ENCODE measurements around the gene LDLRAD3. TPM values are rescaled to one million over a fixed set of nuclear protein-coding genes. Genes with fewer than 3 reads are reported as not detected.
"Not testable (repeated sequence)": the region's sequence is repeated elsewhere in the genome, so short reads cannot be mapped to it uniquely, and the experiment has no call there.

Gene LDLRAD3
- polyA plus RNA-seq, 2 donors = 4.8 to 5.1 TPM

DNA sequence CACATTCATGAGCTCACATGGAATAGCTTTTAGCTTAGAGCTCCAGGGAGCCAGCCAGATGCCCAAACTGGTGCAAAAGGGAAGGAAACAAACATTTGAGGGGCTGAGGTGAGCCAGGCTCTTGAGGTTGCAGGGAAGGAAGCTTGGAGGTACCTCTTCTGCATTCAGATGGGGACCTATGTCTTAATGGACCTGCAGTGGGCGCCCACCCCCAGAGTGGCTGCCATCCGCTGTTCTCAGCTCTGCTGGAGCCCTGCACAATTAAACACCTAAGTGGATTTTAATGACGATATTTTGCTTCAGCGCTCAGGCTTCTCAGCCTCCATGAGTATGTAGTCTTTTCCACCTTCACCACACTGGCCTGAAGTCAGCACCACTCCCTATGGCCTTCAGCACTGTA, 100.8 kb downstream of the LDLRAD3 start:
- H3K4me3 ChIP-seq (ENCODE audit: low read depth in 1 of 2, low read length in 2 of 2) = no peak overlapping the region
- H3K36me3 ChIP-seq (ENCODE audit: control insufficient read depth in 2 of 2, insufficient read depth in 2 of 2, low read length in 1 of 2) = peaks cover 0 to 2% of the 10 kb centered on the region in 2 donors
- no peak overlapping the region for H3K27ac ChIP-seq (ENCODE audit: low read depth in 2 of 2, low read length in 1 of 2)
- H3K4me1 ChIP-seq (ENCODE audit: control insufficient read depth in 2 of 2, insufficient read depth in 2 of 2, low read length in 1 of 2) = no peaks in the 10 kb centered on the region
- no peaks in the 10 kb centered on the region for H3K9me3 ChIP-seq (ENCODE audit: control insufficient read depth in 2 of 2, insufficient read depth in 1 of 2, low read depth in 1 of 2, low read length in 1 of 2)
- WGBS, 2 donors = 95 to 97% methylated on average over 4 of the region's 4 CpGs
- no peaks in the 10 kb centered on the region for H3K27me3 ChIP-seq (ENCODE audit: control insufficient read depth in 1 of 2, insufficient read depth in 2 of 2, low read length in 2 of 2)

DNA sequence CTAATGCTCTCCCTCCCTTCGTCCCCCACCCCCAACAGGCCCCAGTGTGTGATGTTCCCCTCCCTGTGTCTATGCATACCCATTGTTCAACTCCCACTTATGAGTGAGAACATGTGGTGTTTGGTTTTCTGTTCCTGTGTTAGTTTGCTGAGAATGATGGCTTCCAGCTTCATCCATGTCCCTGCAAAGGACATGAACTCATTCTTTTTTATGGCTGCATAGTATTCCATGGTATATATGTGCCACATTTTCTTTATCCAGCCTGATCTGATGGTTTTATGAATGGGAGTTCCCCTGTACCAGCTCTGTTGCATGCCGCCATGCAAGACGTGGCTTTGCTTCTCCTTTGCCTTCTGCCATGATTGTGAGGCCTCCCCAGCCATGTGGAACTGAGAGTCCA, 102.1 kb downstream of the LDLRAD3 start:
- H3K9me3 ChIP-seq (ENCODE audit: control insufficient read depth in 2 of 2, insufficient read depth in 1 of 2, low read depth in 1 of 2, low read length in 1 of 2); H3K4me3 ChIP-seq (ENCODE audit: low read depth in 1 of 2, low read length in 2 of 2); H3K27me3 ChIP-seq (ENCODE audit: control insufficient read depth in 1 of 2, insufficient read depth in 2 of 2, low read length in 2 of 2); H3K36me3 ChIP-seq (ENCODE audit: control insufficient read depth in 2 of 2, insufficient read depth in 2 of 2, low read length in 1 of 2); H3K27ac ChIP-seq (ENCODE audit: low read depth in 2 of 2, low read length in 1 of 2); H3K4me1 ChIP-seq (ENCODE audit: control insufficient read depth in 2 of 2, insufficient read depth in 2 of 2, low read length in 1 of 2): not testable (repeated sequence)
- 95 to 97% methylated on average over 3 of the region's 3 CpGs for WGBS, 2 donors

DNA sequence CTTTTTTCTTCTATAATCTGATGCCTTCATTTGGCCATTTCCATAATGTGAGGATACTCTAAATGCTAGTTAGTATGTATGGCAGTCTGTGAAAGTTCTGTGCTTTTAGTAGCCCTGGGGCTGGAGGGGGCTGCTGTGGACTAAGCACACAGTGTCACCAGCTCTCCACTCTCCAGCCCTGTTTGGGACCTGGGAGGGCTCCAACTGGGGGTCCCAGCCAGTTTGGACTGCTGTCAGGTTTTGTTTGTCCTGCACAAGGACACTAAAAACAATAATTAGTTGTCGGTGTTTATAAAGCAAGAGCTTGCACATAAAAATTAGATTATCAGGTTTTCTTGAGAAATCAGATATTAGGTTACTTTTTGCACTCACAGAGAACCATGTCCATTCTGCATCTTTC, 103.1 kb downstream of the LDLRAD3 start:
- WGBS, 2 donors = 56 to 76% methylated on average over 1 of the region's 1 CpG
- peaks cover 0 to 2% of the 10 kb centered on the region in 2 donors for H3K36me3 ChIP-seq (ENCODE audit: control insufficient read depth in 2 of 2, insufficient read depth in 2 of 2, low read length in 1 of 2)
- H3K27ac ChIP-seq (ENCODE audit: low read depth in 2 of 2, low read length in 1 of 2) = no peak overlapping the region
- no peaks in the 10 kb centered on the region for H3K27me3 ChIP-seq (ENCODE audit: control insufficient read depth in 1 of 2, insufficient read depth in 2 of 2, low read length in 2 of 2)
- H3K4me1 ChIP-seq (ENCODE audit: control insufficient read depth in 2 of 2, insufficient read depth in 2 of 2, low read length in 1 of 2) = no peaks in the 10 kb centered on the region
- H3K4me3 ChIP-seq (ENCODE audit: low read depth in 1 of 2, low read length in 2 of 2) = no peak overlapping the region
- no peaks in the 10 kb centered on the region for H3K9me3 ChIP-seq (ENCODE audit: control insufficient read depth in 2 of 2, insufficient read depth in 1 of 2, low read depth in 1 of 2, low read length in 1 of 2)

DNA sequence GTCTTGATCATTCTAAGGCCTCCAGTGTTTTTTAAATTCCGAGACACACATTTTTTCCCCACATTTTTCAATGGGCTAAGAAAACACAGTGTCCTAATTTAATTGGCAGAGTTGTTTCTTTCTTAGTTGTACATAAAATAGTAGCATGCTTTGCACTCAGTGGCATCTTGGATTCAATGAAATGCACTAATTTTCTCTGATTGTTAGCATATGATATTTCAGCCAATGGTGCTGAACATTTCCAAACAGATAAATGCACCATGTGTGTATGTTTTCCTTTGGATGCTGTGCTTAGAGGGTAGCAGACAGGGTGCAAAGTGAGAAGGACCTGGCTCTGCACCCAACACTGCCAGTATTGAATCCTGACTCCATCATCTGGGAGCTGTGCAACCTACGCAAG, 103.5 kb downstream of the LDLRAD3 start:
- H3K9me3 ChIP-seq (ENCODE audit: control insufficient read depth in 2 of 2, insufficient read depth in 1 of 2, low read depth in 1 of 2, low read length in 1 of 2) = no peaks in the 10 kb centered on the region
- 92 to 93% methylated on average over 2 of the region's 2 CpGs for WGBS, 2 donors
- peaks cover 0 to 2% of the 10 kb centered on the region in 2 donors for H3K36me3 ChIP-seq (ENCODE audit: control insufficient read depth in 2 of 2, insufficient read depth in 2 of 2, low read length in 1 of 2)
- H3K27me3 ChIP-seq (ENCODE audit: control insufficient read depth in 1 of 2, insufficient read depth in 2 of 2, low read length in 2 of 2) = no peaks in the 10 kb centered on the region
- H3K27ac ChIP-seq (ENCODE audit: low read depth in 2 of 2, low read length in 1 of 2) = no peak overlapping the region
- H3K4me1 ChIP-seq (ENCODE audit: control insufficient read depth in 2 of 2, insufficient read depth in 2 of 2, low read length in 1 of 2) = no peaks in the 10 kb centered on the region
- no peak overlapping the region for H3K4me3 ChIP-seq (ENCODE audit: low read depth in 1 of 2, low read length in 2 of 2)

DNA sequence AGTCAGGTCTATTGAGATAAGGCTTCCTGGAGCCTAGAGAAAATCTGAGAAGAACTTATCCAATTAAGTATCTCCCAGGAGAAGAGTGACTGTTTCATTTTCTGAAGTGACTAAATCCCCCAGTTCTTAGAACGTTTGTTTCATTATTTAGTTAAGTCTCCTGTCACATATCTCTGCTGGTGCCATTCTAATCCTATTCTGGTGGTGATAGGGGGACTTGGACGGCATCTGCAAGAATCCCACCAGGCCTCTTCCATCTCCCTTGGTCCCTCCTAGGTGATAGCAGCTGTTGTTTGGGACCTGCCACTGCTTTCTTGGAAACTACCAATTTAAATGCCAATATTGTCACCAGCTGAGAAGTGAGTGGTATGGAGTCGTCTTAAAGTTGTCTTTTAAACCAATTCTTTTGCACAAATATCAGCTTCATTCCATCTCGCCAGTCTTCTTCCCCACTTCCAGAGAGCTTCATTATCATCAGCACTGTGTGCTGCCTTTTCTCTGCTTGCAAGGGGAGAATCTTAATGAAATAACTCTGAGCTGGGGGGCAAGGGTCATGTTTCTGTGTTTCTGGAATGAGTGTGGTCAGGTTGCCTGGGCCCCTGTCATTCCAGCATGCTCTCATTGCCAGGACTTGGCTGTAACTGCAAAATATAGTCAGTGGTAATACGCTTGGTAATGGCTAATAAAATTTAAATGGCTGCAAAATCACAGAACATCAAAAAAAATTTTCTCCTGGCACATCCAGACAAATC, 104.8 kb downstream of the LDLRAD3 start:
- Histone ChIP-seq H3K4me3 (ENCODE audit: low read depth in 1 of 2, low read length in 2 of 2) (no peak overlapping the region), H3K27ac (ENCODE audit: low read depth in 2 of 2, low read length in 1 of 2) (no peak overlapping the region), H3K4me1 (ENCODE audit: control insufficient read depth in 2 of 2, insufficient read depth in 2 of 2, low read length in 1 of 2) (no peaks in the 10 kb centered on the region), H3K27me3 (ENCODE audit: control insufficient read depth in 1 of 2, insufficient read depth in 2 of 2, low read length in 2 of 2) (no peaks in the 10 kb centered on the region), H3K9me3 (ENCODE audit: control insufficient read depth in 2 of 2, insufficient read depth in 1 of 2, low read depth in 1 of 2, low read length in 1 of 2) (no peaks in the 10 kb centered on the region), H3K36me3 (ENCODE audit: control insufficient read depth in 2 of 2, insufficient read depth in 2 of 2, low read length in 1 of 2) (peaks cover 0 to 2% of the 10 kb centered on the region in 2 donors)
- WGBS, 2 donors = 80 to 84% methylated on average over 5 of the region's 5 CpGs

DNA sequence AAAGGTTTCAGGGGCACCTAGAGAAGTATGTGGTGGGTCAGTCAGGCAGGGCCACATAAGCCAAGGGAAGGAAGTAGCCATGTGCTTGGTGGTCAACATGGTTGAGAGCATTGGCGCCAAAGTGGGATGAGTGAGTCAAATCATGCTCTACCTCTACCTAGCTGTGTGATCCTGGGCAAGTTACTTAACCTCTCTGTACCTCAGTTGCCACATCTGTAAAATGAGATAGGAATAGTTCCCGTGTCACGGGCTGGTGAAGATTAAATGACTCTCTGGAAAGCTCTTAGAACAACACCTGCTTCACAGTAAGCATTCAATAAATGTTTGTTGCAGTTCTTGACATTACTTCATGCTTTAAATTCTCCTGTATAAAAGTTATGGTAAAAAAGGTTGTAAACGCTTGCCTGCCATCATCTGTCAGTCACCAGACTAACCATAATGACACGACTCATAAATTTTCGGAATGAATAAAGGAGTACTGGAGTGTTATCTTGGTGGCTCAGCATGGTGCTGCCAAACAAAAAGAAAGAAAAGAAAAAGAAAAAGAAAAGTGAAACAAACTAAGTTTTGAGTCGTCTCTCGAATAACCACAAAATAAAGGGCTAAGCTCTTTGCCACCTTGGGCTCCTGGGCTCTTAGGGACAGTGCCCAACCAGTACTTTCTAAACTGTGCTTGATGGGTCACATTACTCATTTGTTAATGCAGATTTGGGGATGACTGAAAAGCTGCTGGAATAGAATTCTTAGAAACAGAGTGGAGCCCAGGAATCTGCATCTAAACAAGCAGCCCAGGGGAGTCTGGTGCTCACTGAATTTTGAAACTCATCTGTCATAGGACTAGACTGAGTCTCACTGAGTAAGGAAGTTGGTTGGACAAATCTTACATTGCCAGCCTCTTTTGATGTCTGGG, 107.6 kb downstream of the LDLRAD3 start:
- 87 to 88% methylated on average over 8 of the region's 8 CpGs for WGBS, 2 donors

DNA sequence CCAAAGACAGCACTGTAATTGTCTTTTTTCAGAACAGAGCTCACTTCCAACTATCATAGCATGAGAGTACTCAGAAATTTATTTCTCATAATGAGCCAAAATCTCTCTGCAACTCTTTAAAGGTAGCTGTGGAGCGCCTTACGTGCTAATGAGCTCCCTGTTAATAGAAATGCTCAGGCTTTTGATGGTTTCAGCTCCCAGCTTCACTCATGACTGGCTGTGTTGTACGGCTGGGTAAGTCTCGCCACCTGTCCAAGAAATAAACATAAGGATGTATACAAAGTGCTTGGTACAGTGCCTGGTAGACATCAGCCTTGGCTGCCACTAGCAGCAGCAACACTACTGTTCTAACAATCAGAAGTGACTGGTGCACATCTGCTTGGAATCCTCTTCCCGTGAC, 109.4 kb downstream of the LDLRAD3 start:
- WGBS, 2 donors = 91 to 92% methylated on average over 5 of the region's 5 CpGs
- Histone ChIP-seq H3K4me3 (ENCODE audit: low read depth in 1 of 2, low read length in 2 of 2) (no peak overlapping the region), H3K27me3 (ENCODE audit: control insufficient read depth in 1 of 2, insufficient read depth in 2 of 2, low read length in 2 of 2) (no peaks in the 10 kb centered on the region), H3K4me1 (ENCODE audit: control insufficient read depth in 2 of 2, insufficient read depth in 2 of 2, low read length in 1 of 2) (no peaks in the 10 kb centered on the region), H3K27ac (ENCODE audit: low read depth in 2 of 2, low read length in 1 of 2) (no peak overlapping the region), H3K9me3 (ENCODE audit: control insufficient read depth in 2 of 2, insufficient read depth in 1 of 2, low read depth in 1 of 2, low read length in 1 of 2) (no peaks in the 10 kb centered on the region), H3K36me3 (ENCODE audit: control insufficient read depth in 2 of 2, insufficient read depth in 2 of 2, low read length in 1 of 2) (no peaks in the 10 kb centered on the region)

More for the DNA sequence above, 107.6 kb downstream of the LDLRAD3 start:
- no peak overlapping the region for H3K4me3 ChIP-seq (ENCODE audit: low read depth in 1 of 2, low read length in 2 of 2)
- no peaks in the 10 kb centered on the region for H3K27me3 ChIP-seq (ENCODE audit: control insufficient read depth in 1 of 2, insufficient read depth in 2 of 2, low read length in 2 of 2)
- no peaks in the 10 kb centered on the region for H3K4me1 ChIP-seq (ENCODE audit: control insufficient read depth in 2 of 2, insufficient read depth in 2 of 2, low read length in 1 of 2)
- no peak overlapping the region for H3K27ac ChIP-seq (ENCODE audit: low read depth in 2 of 2, low read length in 1 of 2)
- no peaks in the 10 kb centered on the region for H3K9me3 ChIP-seq (ENCODE audit: control insufficient read depth in 2 of 2, insufficient read depth in 1 of 2, low read depth in 1 of 2, low read length in 1 of 2)
- peaks cover 0 to 2% of the 10 kb centered on the region in 2 donors for H3K36me3 ChIP-seq (ENCODE audit: control insufficient read depth in 2 of 2, insufficient read depth in 2 of 2, low read length in 1 of 2)

DNA sequence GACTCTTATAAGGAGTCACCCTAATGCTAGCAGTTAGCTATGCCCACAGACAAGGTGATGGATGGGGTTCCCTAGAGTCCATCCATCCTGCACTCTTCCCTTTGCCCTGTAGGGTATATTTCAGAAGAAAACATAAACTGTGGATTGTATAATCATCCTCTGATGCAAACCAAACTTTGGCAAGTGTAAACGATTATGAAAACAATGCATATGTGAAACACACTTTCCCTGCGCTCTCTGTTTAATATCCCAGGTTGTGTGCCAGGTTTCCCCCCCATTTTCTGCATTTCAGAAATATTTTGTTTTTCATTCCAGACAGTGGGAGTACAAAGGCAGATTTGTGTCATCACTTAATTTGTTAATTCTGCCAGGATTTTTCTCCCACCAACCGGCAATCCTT, 110.0 kb downstream of the LDLRAD3 start:
- Histone ChIP-seq H3K36me3 (ENCODE audit: control insufficient read depth in 2 of 2, insufficient read depth in 2 of 2, low read length in 1 of 2) (no peaks in the 10 kb centered on the region), H3K27ac (ENCODE audit: low read depth in 2 of 2, low read length in 1 of 2) (no peak overlapping the region), H3K9me3 (ENCODE audit: control insufficient read depth in 2 of 2, insufficient read depth in 1 of 2, low read depth in 1 of 2, low read length in 1 of 2) (no peaks in the 10 kb centered on the region), H3K4me3 (ENCODE audit: low read depth in 1 of 2, low read length in 2 of 2) (no peak overlapping the region), H3K27me3 (ENCODE audit: control insufficient read depth in 1 of 2, insufficient read depth in 2 of 2, low read length in 2 of 2) (no peaks in the 10 kb centered on the region), H3K4me1 (ENCODE audit: control insufficient read depth in 2 of 2, insufficient read depth in 2 of 2, low read length in 1 of 2) (no peaks in the 10 kb centered on the region)
- 67 to 73% methylated on average over 3 of the region's 3 CpGs for WGBS, 2 donors

DNA sequence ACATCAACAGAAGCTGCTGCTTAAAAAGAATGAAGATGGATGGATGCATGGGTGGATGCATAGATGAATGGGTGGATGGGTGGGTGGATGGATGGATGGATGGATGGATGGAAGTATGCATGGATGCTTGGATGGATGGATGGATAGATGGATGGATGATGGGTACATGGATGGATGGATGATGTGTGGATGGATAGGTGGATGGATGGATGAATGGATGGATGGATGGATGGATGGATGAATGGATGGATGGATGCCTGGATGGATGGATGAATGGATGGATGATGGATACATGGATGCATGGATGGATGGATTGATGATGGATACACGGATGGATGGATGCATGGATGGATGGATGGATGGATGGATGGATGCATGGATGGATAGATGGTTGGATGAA, 110.8 kb downstream of the LDLRAD3 start:
- Histone ChIP-seq H3K27ac (ENCODE audit: low read depth in 2 of 2, low read length in 1 of 2) (no peak overlapping the region), H3K9me3 (ENCODE audit: control insufficient read depth in 2 of 2, insufficient read depth in 1 of 2, low read depth in 1 of 2, low read length in 1 of 2) (no peaks in the 10 kb centered on the region), H3K27me3 (ENCODE audit: control insufficient read depth in 1 of 2, insufficient read depth in 2 of 2, low read length in 2 of 2) (no peaks in the 10 kb centered on the region), H3K4me3 (ENCODE audit: low read depth in 1 of 2, low read length in 2 of 2) (no peak overlapping the region), H3K36me3 (ENCODE audit: control insufficient read depth in 2 of 2, insufficient read depth in 2 of 2, low read length in 1 of 2) (no peaks in the 10 kb centered on the region), H3K4me1 (ENCODE audit: control insufficient read depth in 2 of 2, insufficient read depth in 2 of 2, low read length in 1 of 2) (no peaks in the 10 kb centered on the region)
- 88 to 95% methylated on average over 1 of the region's 1 CpG for WGBS, 2 donors
